Esophagus muscularis mucosa (tissue), 3 donors: ENCODE measurements around the gene KRTAP22-1.

ENCODE experiments used
- POLR2A ChIP-seq: fragments of 450-650 bp; IDR thresholded peaks from one replicate; pipeline ENCODE4 v1.6.1; 2017; ENCODE audit warnings: antibody characterized with exemption, moderate library complexity, mild to moderate bottlenecking, low read depth
- POLR2AphosphoS5 ChIP-seq, 2 donors: sonication (generic); formaldehyde crosslinking; IDR thresholded peaks; one replicate each; pipeline ENCODE4 v1.6.1; 2017; ENCODE audit warnings: antibody characterized with exemption in 2 of 2
- TF ChIP-seq, protein P1 (sequence below), 3 experiments: fragments of 200-600 bp in 2 of 3; fragments of 450-650 bp in 1 of 3; sonication (generic) in 2 of 3; IDR thresholded peaks; one replicate each; pipeline ENCODE4 v1.5.1; 2017 to 2019; ENCODE audit warnings: antibody characterized with exemption in 3 of 3, mild to moderate bottlenecking in 2 of 3, moderate library complexity in 1 of 3

DNA sequence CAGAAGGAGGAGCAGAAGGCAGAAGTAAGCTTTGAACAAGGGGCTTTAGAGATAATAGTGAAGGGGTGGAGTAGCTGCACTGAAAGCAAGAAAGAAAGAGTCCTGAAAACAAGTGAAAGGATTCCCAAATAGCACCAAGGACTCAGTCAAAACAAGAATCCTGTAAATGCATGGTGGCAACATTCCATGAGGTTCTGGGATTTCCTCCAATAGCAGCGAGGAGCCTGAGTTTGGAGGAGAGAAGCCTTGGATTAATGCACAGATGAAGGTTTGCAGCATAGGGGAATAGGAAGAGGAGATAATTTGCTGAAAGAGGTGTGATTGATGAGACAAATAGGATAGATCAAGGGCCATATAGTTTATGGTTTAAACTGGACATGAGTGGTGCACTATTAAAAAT lies 21.5 kb upstream of the KRTAP22-1 start:
- TF ChIP-seq, protein P1, sequence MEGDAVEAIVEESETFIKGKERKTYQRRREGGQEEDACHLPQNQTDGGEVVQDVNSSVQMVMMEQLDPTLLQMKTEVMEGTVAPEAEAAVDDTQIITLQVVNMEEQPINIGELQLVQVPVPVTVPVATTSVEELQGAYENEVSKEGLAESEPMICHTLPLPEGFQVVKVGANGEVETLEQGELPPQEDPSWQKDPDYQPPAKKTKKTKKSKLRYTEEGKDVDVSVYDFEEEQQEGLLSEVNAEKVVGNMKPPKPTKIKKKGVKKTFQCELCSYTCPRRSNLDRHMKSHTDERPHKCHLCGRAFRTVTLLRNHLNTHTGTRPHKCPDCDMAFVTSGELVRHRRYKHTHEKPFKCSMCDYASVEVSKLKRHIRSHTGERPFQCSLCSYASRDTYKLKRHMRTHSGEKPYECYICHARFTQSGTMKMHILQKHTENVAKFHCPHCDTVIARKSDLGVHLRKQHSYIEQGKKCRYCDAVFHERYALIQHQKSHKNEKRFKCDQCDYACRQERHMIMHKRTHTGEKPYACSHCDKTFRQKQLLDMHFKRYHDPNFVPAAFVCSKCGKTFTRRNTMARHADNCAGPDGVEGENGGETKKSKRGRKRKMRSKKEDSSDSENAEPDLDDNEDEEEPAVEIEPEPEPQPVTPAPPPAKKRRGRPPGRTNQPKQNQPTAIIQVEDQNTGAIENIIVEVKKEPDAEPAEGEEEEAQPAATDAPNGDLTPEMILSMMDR (IDR thresholded peaks at IDR 0.05): no peak
- TF ChIP-seq POLR2A (no peak), POLR2AphosphoS5 (IDR thresholded peaks at IDR 0.05) (no peak)
